HepG2 (cell line): ENCODE results near the gene PSENEN. TPM values are rescaled to one million over a fixed set of nuclear protein-coding genes. Genes with fewer than 3 reads are reported as not detected.

ENCODE experiments used
- AFF4 ChIP-seq: sonication (generic); formaldehyde crosslinking; IDR thresholded peaks from 2 replicates; pipeline ENCODE4 v1.4.0; 2020; ENCODE audit warnings: missing genetic modification reagents
- AKAP8 ChIP-seq: sonication (generic); formaldehyde crosslinking; IDR thresholded peaks from 2 replicates; pipeline ENCODE4 v1.5.1; 2020; ENCODE audit warnings: mild to moderate bottlenecking, missing genetic modification reagents
- CHCHD3 ChIP-seq: sonication (generic); formaldehyde crosslinking; IDR thresholded peaks from 2 replicates; pipeline ENCODE4 v1.8.0; 2022; ENCODE audit warnings: mild to moderate bottlenecking, missing genetic modification reagents, moderate library complexity
- GLI4 ChIP-seq: sonication (generic); formaldehyde crosslinking; IDR thresholded peaks from 2 replicates; pipeline ENCODE4 v1.5.1; 2020; ENCODE audit warnings: missing genetic modification reagents, mild to moderate bottlenecking, moderate library complexity, borderline replicate concordance
- JUND ChIP-seq: sonication (generic); formaldehyde crosslinking; IDR thresholded peaks from 2 replicates; pipeline ENCODE4 v1.8.0; 2022; ENCODE audit warnings: mild to moderate bottlenecking, missing genetic modification reagents
- KDM5A ChIP-seq: fragments of 200-600 bp; sonication (generic); IDR thresholded peaks from 2 replicates; pipeline ENCODE4 v1.7.0; 2018; ENCODE audit warnings: antibody characterized with exemption, mild to moderate bottlenecking, low read length, borderline replicate concordance
- KMT2B ChIP-seq: IDR thresholded peaks from 2 replicates; pipeline ENCODE4 v1.6.1; 2016; ENCODE audit warnings: missing genetic modification reagents, missing compliant biosample characterization
- MTA3 ChIP-seq: sonication (generic); formaldehyde crosslinking; IDR thresholded peaks from 2 replicates; pipeline ENCODE4 v1.4.0; 2020; ENCODE audit warnings: missing genetic modification reagents
- MXD1 ChIP-seq: sonication (generic); formaldehyde crosslinking; IDR thresholded peaks from 2 replicates; pipeline ENCODE4 v1.4.0; 2020; ENCODE audit warnings: mild to moderate bottlenecking, missing genetic modification reagents
- NFE2L1 ChIP-seq: sonication (generic); formaldehyde crosslinking; IDR thresholded peaks from 2 replicates; pipeline ENCODE4 v1.4.0; 2020; ENCODE audit warnings: missing genetic modification reagents, mild to moderate bottlenecking, borderline replicate concordance
- NR0B2 ChIP-seq: sonication (generic); formaldehyde crosslinking; IDR thresholded peaks from 2 replicates; pipeline ENCODE4 v1.4.0; 2020; ENCODE audit warnings: mild to moderate bottlenecking, missing genetic modification reagents
- NR2F6 ChIP-seq, 2 experiments: IDR thresholded peaks; 2 replicates each; pipeline ENCODE4 v1.6.1; 2016; ENCODE audit warnings: antibody characterized with exemption in 1 of 2, mild to moderate bottlenecking in 1 of 2
- PAF1 ChIP-seq: IDR thresholded peaks from 2 replicates; pipeline ENCODE4 v1.6.1; 2016; ENCODE audit warnings: missing genetic modification reagents, missing compliant biosample characterization
- SMAD9 ChIP-seq: sonication (generic); formaldehyde crosslinking; IDR thresholded peaks from 2 replicates; pipeline ENCODE4 v1.5.1; 2020; ENCODE audit warnings: mild to moderate bottlenecking, missing genetic modification reagents
- TBL1XR1 ChIP-seq: fragments of 150-350 bp; IDR thresholded peaks from 2 replicates; pipeline ENCODE4 v1.6.1; 2014; ENCODE audit warnings: borderline replicate concordance, low read length; ENCODE audit not compliant: partially characterized antibody
- ZNF124 ChIP-seq: sonication (generic); formaldehyde crosslinking; IDR thresholded peaks from 2 replicates; pipeline ENCODE4 v1.4.0; 2020; ENCODE audit warnings: missing genetic modification reagents
- ZNF589 ChIP-seq: sonication (generic); formaldehyde crosslinking; conservative IDR thresholded peaks from 2 replicates; pipeline ENCODE4 v1.8.0; 2022; ENCODE audit warnings: mild to moderate bottlenecking, moderate library complexity, missing genetic modification reagents
- ZNF660 ChIP-seq: sonication (generic); formaldehyde crosslinking; IDR thresholded peaks from 2 replicates; pipeline ENCODE4 v1.5.1; 2020; ENCODE audit warnings: mild to moderate bottlenecking, low read depth, missing genetic modification reagents, borderline replicate concordance
- ZNF776 ChIP-seq: sonication (generic); formaldehyde crosslinking; IDR thresholded peaks from 2 replicates; pipeline ENCODE4 v1.4.0; 2020; ENCODE audit warnings: mild to moderate bottlenecking, missing genetic modification reagents
- polyA plus RNA-seq, 8 experiments: library from polyadenylated mRNA; depleted of rRNA in 3 of 8; stranded (reverse) in 7 of 8; unstranded in 1 of 8; fragments of >200 nt; fragmentation: Illumina TruSeq in 4 of 8; extraction: Trizol in 4 of 8; gene quantifications; 2 replicates each; pipeline versions ENCODE4 v1.2.1 to v1.2.3, GENCODE V29; 2011 to 2016; ENCODE audit warnings: low read depth in 4 of 8, missing spikeins in 1 of 8, mixed read lengths in 1 of 8; ENCODE audit not compliant: insufficient read depth in 1 of 8
- total RNA-seq, 5 experiments: library from RNA; depleted of rRNA; stranded (reverse); fragments of >200 nt; fragmentation: Illumina TruSeq; extraction: Trizol; gene quantifications; 2 replicates each; pipeline ENCODE4 v1.2.3, GENCODE V29; 2016; ENCODE audit warnings: low read depth in 1 of 5
- TF ChIP-seq, protein P1 (sequence below): sonication (generic); formaldehyde crosslinking; IDR thresholded peaks from 2 replicates; pipeline ENCODE4 v1.8.0; 2022; ENCODE audit warnings: mild to moderate bottlenecking, missing genetic modification reagents; ENCODE audit not compliant: insufficient replicate concordance
- TF ChIP-seq, protein P2 (sequence below): sonication (generic); formaldehyde crosslinking; IDR thresholded peaks from 2 replicates; pipeline ENCODE4 v1.5.1; 2020; ENCODE audit warnings: missing genetic modification reagents, mild to moderate bottlenecking, borderline replicate concordance

The PSENEN gene
- total and polyA plus RNA-seq, 2 of the 13 experiments (the other 11 are each of a cell fraction or from before 2014, with no cell fraction given) = 16.9 to 34.2 TPM

- no peak for TF ChIP-seq NFE2L1 (CRISPR knock-in tag)
- peak; percentile 79 for TF ChIP-seq NR2F6 (IDR thresholded peaks at IDR 0.05)
- TF ChIP-seq NR2F6 (CRISPR knock-in tag; IDR thresholded peaks at IDR 0.05) = peak; percentile 73
- TF ChIP-seq, protein P1, sequence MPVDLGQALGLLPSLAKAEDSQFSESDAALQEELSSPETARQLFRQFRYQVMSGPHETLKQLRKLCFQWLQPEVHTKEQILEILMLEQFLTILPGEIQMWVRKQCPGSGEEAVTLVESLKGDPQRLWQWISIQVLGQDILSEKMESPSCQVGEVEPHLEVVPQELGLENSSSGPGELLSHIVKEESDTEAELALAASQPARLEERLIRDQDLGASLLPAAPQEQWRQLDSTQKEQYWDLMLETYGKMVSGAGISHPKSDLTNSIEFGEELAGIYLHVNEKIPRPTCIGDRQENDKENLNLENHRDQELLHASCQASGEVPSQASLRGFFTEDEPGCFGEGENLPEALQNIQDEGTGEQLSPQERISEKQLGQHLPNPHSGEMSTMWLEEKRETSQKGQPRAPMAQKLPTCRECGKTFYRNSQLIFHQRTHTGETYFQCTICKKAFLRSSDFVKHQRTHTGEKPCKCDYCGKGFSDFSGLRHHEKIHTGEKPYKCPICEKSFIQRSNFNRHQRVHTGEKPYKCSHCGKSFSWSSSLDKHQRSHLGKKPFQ = no peak
- TF ChIP-seq, protein P2, sequence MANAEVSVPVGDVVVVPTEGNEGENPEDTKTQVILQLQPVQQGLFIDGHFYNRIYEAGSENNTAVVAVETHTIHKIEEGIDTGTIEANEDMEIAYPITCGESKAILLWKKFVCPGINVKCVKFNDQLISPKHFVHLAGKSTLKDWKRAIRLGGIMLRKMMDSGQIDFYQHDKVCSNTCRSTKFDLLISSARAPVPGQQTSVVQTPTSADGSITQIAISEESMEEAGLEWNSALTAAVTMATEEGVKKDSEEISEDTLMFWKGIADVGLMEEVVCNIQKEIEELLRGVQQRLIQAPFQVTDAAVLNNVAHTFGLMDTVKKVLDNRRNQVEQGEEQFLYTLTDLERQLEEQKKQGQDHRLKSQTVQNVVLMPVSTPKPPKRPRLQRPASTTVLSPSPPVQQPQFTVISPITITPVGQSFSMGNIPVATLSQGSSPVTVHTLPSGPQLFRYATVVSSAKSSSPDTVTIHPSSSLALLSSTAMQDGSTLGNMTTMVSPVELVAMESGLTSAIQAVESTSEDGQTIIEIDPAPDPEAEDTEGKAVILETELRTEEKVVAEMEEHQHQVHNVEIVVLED (CRISPR knock-in tag) = peak; percentile 85
- no peak for TF ChIP-seq GLI4 (CRISPR knock-in tag)
- no peak for TF ChIP-seq TBL1XR1
- no peak for TF ChIP-seq SMAD9 (CRISPR knock-in tag)
- no peak for TF ChIP-seq ZNF124
- TF ChIP-seq KMT2B = peak; percentile 48; the same call in 1 of the 2 replicates
- no peak for TF ChIP-seq CHCHD3 (CRISPR knock-in tag)
- peak; percentile 26; the same call in 1 of the 2 replicates for TF ChIP-seq MXD1 (CRISPR knock-in tag)
- TF ChIP-seq MTA3 (CRISPR knock-in tag) = no peak
- TF ChIP-seq PAF1 (CRISPR knock-in tag) = no peak
- no peak for TF ChIP-seq ZNF660 (CRISPR knock-in tag)
- TF ChIP-seq AFF4 = no peak
- TF ChIP-seq JUND (CRISPR knock-in tag) = no peak
- TF ChIP-seq KDM5A = peak; percentile 84; the same call in 1 of the 2 replicates
- 0 out of 2 replicates have a peak, but pooled peaks have one; percentile 25 for TF ChIP-seq NR0B2 (CRISPR knock-in tag)
- no peak; the same call in 1 of the 2 replicates for TF ChIP-seq ZNF776 (CRISPR knock-in tag)
- no peak for TF ChIP-seq AKAP8
- no peak for TF ChIP-seq ZNF589 (CRISPR knock-in tag)
Observed at GRCh38 chr19:35748106-35749020, 2.9 kb downstream of the PSENEN start, which contains the start of gene LIN37 (continued).
